Measurements from ENCODE around the gene PIM2. TPM values are rescaled to one million over a fixed set of nuclear protein-coding genes. Genes with fewer than 3 reads are reported as not detected.

The PIM2 gene
- total RNA-seq, 1 experiment from 2014 or later: 15.6 TPM

DNA sequence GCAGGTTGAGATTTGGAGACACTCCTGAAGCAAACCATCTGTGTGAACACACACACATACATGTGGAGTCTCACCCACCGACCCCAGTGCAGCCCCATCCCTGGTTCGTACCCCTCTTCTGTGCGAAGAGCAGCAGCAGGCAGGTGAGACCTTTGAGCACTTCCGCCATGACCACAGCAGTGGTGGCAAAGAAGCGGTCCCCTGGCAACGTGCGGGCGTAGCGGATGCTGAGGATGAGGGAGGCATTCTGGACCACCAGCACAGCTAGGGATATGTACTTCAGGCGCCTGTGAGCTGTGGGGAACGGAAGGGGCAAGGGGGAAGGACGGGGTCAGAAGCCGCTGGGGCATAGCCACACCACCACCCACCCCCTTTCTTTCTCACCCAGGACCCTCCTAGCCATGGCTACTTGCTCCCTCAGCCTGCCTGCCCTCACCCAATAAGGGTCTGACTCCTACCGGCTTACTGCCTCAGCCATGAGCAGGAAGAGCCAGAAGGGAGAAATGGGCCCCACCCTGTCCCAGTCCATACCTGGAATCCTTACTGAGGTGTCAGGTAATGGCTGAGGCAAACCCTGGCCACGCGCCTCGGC lies 9.0 kb downstream of the PIM2 start:
- POLR2A ChIA-PET: no interaction called here

DNA sequence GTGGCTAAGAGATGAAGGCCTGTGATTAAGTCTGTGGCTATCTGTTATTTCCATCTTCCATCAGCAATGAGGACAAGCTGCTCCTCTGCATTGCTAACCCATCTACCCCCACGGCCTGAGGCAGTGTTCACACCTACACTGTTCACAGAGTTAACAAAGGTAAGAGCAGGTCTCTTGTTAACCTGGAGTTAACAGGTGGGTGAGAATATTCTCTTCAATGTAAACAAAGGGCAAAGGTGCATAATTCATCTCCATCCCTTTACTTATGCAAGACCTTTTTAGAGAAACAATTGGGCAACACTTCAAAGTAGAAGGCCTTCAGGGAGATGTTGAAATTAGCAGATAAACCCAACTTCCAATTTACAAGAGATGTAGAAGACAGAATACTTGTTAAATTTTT lies 10.2 kb downstream of the PIM2 start:
- peaks cover 30% of the 10 kb centered on the region for H3K79me2 ChIP-seq (ENCODE audit: insufficient read depth, low read length)
- H3K4me2 ChIP-seq (ENCODE audit: low read length): no peak overlapping the region
- H3K36me3 ChIP-seq (ENCODE audit: control insufficient read depth in 1 of 2, insufficient read depth in 2 of 2, low read length in 2 of 2): 0 out of 4 replicates have a peak, but pooled peaks cover 0 to under 1% of the 10 kb centered on the region in 2 experiments
- H3K9me3 ChIP-seq (ENCODE audit: control insufficient read depth in 1 of 2, insufficient read depth in 1 of 2, low read depth in 1 of 2, low read length in 2 of 2): no peaks in the 10 kb centered on the region
- no peaks in the 10 kb centered on the region for H3K9me2 ChIP-seq (ENCODE audit: insufficient read depth)
- H3K9ac ChIP-seq (ENCODE audit: low read length): no peak overlapping the region
- POLR2A ChIA-PET: no interaction called here
- intact Hi-C loops (cut with micrococcal nuclease): no loop called here
- H2AFZ ChIP-seq (ENCODE audit: low read depth, low read length, poor library complexity, severe bottlenecking): no peak overlapping the region
- H3K27me3 ChIP-seq (ENCODE audit: insufficient read depth, low read length): no peaks in the 10 kb centered on the region
- H3K4me3 ChIP-seq (replicated peaks in 1 of 2; ENCODE audit: low read depth in 1 of 2, low read length in 2 of 2): no peak overlapping the region
- no peak for DNase-seq (ENCODE audit: low read depth, low spot score)
- ATAC-seq: no peak
- H3K4me1 ChIP-seq (ENCODE audit: control insufficient read depth in 1 of 2, insufficient read depth in 2 of 2, low read length in 2 of 2): peaks cover 0 to 18% of the 10 kb centered on the region in 2 experiments
- no peak overlapping the region for H3K27ac ChIP-seq (ENCODE audit: low read depth, low read length)
- RAD21 ChIA-PET (ENCODE audit: low non-redundant PET in 1 of 2, low total read pairs in 2 of 2, uncharacterized antibody in 2 of 2, unreplicated experiment in 2 of 2): no interaction called here
- CTCF ChIA-PET: no interaction called here
- TSS peak; percentile 16 for BruUV-seq (replicated peaks)
- H4K20me1 ChIP-seq (ENCODE audit: insufficient read depth): no peaks in the 10 kb centered on the region
- TF ChIP-seq POLR2AphosphoS5 (IDR thresholded peaks at IDR 0.05; ENCODE audit: low read depth, low read length) (no peak), ZFX (IDR thresholded peaks at IDR 0.05) (no peak), FOSL1 (IDR thresholded peaks at IDR 0.05; ENCODE audit: low read depth) (no peak), EZH2 (IDR thresholded peaks at IDR 0.05) (no peak), EZH2phosphoT487 (IDR thresholded peaks at IDR 0.05; ENCODE audit: borderline replicate concordance) (no peak), SIN3A (IDR thresholded peaks at IDR 0.05; ENCODE audit: low read depth) (no peak), POLR2A (IDR thresholded peaks at IDR 0.05; ENCODE audit: borderline replicate concordance, extremely low read depth, insufficient read depth, insufficient read length) (no peak), TCF7L2 (IDR thresholded peaks at IDR 0.05; ENCODE audit: borderline replicate concordance, extremely low read depth, insufficient read depth, insufficient read length) (no peak), YY1 (IDR thresholded peaks at IDR 0.05; ENCODE audit: extremely low read depth, insufficient replicate concordance, low read depth, low read length) (no peak), ZNF274 (IDR thresholded peaks at IDR 0.05; ENCODE audit: low read depth, low read length) (no peak), CEBPB (IDR thresholded peaks at IDR 0.05; ENCODE audit: low read depth) (no peak), JUND (IDR thresholded peaks at IDR 0.05) (no peak), ELF1 (IDR thresholded peaks at IDR 0.05; ENCODE audit: borderline replicate concordance, low read depth) (no peak), CBX3 (IDR thresholded peaks at IDR 0.05; ENCODE audit: low read depth) (no peak), SRF (IDR thresholded peaks at IDR 0.05; ENCODE audit: low read depth) (no peak)
- TF ChIP-seq, protein P1, sequence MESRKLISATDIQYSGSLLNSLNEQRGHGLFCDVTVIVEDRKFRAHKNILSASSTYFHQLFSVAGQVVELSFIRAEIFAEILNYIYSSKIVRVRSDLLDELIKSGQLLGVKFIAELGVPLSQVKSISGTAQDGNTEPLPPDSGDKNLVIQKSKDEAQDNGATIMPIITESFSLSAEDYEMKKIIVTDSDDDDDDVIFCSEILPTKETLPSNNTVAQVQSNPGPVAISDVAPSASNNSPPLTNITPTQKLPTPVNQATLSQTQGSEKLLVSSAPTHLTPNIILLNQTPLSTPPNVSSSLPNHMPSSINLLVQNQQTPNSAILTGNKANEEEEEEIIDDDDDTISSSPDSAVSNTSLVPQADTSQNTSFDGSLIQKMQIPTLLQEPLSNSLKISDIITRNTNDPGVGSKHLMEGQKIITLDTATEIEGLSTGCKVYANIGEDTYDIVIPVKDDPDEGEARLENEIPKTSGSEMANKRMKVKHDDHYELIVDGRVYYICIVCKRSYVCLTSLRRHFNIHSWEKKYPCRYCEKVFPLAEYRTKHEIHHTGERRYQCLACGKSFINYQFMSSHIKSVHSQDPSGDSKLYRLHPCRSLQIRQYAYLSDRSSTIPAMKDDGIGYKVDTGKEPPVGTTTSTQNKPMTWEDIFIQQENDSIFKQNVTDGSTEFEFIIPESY (IDR thresholded peaks at IDR 0.05; ENCODE audit: extremely low read depth, insufficient replicate concordance, low read length): no peak
- TF ChIP-seq, protein P2, sequence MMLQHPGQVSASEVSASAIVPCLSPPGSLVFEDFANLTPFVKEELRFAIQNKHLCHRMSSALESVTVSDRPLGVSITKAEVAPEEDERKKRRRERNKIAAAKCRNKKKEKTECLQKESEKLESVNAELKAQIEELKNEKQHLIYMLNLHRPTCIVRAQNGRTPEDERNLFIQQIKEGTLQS (IDR thresholded peaks at IDR 0.05): no peak

More for the DNA sequence above, 9.0 kb downstream of the PIM2 start:
- Histone ChIP-seq H3K27ac (ENCODE audit: low read depth, low read length) (no peak overlapping the region), H3K4me1 (ENCODE audit: control insufficient read depth in 1 of 2, insufficient read depth in 2 of 2, low read length in 2 of 2) (peaks cover 0 to 18% of the 10 kb centered on the region in 2 experiments), H3K9ac (ENCODE audit: low read length) (no peak overlapping the region), H3K9me2 (ENCODE audit: insufficient read depth) (no peaks in the 10 kb centered on the region), H3K4me3 (replicated peaks in 1 of 2; ENCODE audit: low read depth in 1 of 2, low read length in 2 of 2) (peak overlapping the region in 1 of 2 experiments; percentile 87; a peak in 1 of 4 replicates), H3K79me2 (ENCODE audit: insufficient read depth, low read length) (peaks cover 35% of the 10 kb centered on the region), H3K27me3 (ENCODE audit: insufficient read depth, low read length) (no peaks in the 10 kb centered on the region), H3K36me3 (ENCODE audit: control insufficient read depth in 1 of 2, insufficient read depth in 2 of 2, low read length in 2 of 2) (peaks cover 4 to 6% of the 10 kb centered on the region in 2 experiments; a peak in 2 of 4 replicates), H4K20me1 (ENCODE audit: insufficient read depth) (no peaks in the 10 kb centered on the region), H3K9me3 (ENCODE audit: control insufficient read depth in 1 of 2, insufficient read depth in 1 of 2, low read depth in 1 of 2, low read length in 2 of 2) (no peaks in the 10 kb centered on the region), H2AFZ (ENCODE audit: low read depth, low read length, poor library complexity, severe bottlenecking) (no peak overlapping the region), H3K4me2 (ENCODE audit: low read length) (peak overlapping the region; percentile 83)
- intact Hi-C loops (cut with micrococcal nuclease): no loop called here
- ChIA-PET RAD21 (ENCODE audit: low non-redundant PET in 1 of 2, low total read pairs in 2 of 2, uncharacterized antibody in 2 of 2, unreplicated experiment in 2 of 2) (no interaction called here), CTCF (no interaction called here)
- no TSS peak for BruUV-seq (replicated peaks)
- no peak for DNase-seq (ENCODE audit: low read depth, low spot score)
- no peak for ATAC-seq
- TF ChIP-seq EZH2phosphoT487 (IDR thresholded peaks at IDR 0.05; ENCODE audit: borderline replicate concordance) (no peak), POLR2A (IDR thresholded peaks at IDR 0.05; ENCODE audit: borderline replicate concordance, extremely low read depth, insufficient read depth, insufficient read length) (no peak), CEBPB (IDR thresholded peaks at IDR 0.05; ENCODE audit: low read depth) (no peak), TCF7L2 (IDR thresholded peaks at IDR 0.05; ENCODE audit: borderline replicate concordance, extremely low read depth, insufficient read depth, insufficient read length) (no peak)
- TF ChIP-seq, protein P3, sequence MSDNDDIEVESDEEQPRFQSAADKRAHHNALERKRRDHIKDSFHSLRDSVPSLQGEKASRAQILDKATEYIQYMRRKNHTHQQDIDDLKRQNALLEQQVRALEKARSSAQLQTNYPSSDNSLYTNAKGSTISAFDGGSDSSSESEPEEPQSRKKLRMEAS (IDR thresholded peaks at IDR 0.05): no peak
